CD4-positive, alpha-beta T cell treated with Interleukin-10 for 1 hour (primary cell): ENCODE measurements around the gene C10orf143.
"Not testable (repeated sequence)": the region's sequence is repeated elsewhere in the genome, so short reads cannot be mapped to it uniquely, and the experiment has no call there.

Source experiments
- DNase-seq: peaks from one replicate; pipeline ENCODE4 v3.0.0-alpha.2; 2020

The C10orf143 gene

DNA sequence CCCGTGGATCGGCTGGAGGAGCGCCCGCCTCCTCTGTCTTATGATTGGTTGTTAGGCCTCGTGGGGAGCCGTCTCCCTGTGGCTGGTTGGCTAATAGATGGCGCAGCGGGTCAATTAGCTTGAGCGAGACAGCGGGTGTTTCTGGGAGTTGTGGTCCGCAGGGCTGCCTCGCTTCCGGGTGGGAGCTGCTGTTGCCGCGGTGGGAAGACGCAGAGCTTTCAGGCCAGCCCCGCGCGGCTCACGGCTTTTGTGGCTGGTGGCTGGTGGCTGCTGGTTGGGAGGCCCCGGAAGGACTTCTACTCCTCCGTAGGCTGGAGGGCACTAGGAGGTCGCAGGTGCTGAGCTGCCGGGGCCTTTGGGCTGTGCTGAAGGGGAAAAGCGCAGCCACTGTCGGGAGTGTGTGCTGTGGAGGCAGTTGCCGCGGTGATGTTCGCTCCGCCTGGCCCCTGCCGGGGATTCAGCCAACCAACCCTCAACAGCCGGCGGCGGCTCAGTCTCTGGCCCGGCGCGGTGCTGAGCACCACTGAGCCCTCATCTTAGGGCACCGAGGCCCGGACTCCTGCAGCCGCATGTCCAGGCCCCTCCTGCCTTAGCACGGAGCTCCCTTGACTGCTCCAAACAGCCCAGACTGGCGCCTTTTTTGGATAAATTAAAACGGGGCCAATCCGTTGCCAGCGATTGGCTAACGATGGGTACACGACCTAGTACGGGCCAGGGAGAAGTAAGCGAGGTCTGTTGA is 652 bp upstream of the C10orf143 start:
- peak; percentile 97 for DNase-seq

DNA sequence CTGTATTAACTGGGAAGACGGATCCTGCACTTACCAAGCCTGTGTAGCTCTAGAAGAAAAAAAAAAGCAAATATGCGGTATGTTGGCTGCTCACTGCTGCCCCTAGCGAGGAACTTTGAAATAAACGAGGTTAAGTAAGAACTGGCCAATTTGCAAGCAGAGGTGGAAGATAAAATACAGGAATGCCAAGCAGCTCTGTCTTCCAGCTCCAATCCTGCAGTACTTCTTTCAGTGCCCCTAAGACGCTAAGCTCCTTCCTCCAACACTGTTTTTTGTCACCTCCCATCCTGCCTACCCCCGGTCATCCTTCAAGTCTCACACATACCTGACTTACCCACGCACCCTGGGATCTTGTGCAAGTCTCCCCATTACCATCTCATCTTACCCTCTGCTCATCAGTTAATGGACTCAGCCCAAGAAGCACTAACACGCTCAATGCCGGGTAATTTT is 809 bp downstream of the C10orf143 start:
- DNase-seq: peak; percentile 85

DNA sequence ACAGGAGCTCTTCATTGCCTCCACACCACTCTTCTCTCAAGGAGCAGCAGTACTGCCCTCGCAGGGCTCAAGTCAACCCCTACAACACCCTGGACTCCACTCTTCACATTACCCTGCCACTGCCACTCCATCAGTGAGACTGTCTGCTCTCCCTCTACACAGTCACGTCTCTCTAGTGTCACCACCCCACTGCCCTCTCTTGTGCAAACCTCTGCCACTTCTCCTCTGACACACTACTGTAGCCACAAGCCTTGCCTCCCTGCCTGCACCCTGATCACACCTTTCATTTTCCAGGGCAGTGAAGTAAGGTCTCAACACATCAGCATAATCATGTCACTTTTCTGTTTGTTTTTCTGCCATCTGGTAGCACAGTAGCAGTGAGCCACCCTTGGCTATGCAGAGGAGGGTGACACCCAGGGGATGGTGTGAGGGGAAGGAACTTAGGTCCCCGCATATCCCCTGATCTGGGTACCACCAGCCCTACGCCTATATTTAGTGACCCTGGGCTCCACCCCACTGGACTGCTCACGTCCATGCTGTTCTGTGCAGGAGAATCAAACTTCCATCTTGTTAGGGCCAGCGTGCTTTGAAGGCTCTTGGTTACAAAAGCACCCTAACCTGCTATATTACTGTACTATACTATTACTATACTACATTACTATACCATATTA is 1.6 kb downstream of the C10orf143 start:
- no peak for DNase-seq

DNA sequence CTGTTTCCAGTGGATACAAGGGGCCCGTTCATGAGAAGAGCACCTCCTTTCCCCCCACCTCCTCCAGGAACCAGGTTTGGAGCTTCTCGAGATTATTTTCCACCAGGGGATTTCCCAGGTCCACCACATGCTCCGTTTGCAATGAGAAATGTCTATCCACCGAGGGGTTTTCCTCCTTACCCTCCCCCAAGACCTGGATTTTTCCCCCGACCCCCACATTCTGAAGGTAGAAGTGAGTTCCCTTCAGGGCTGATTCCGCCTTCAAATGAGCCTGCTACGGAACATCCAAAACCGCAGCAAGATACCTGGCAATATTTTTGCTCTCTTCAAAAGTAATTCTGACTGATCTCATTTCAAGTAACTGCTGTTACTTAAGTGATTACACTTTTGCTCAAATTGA is 2.5 kb downstream of the C10orf143 start:
- DNase-seq: peak; percentile 16

DNA sequence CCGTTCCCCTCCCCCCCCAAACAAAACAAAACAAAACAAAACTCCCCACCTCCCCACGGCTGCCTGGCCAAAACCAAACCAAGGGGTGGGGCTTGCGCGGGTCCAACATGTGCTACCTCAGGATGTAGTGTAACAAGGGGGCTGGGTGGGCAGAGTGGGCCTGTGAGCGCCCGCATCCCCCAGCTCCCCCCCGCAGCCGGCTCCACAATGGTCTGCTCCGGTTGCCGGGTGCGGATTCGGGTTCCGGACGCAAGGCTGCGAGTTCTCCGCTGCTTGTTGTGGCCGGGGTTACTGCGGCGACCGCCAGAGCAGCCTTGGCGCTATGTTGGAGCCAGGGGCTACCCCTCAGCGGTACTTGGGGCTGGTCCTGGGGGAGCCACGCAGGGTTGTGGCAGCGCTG is 4.9 kb downstream of the C10orf143 start:
- DNase-seq: no peak

DNA sequence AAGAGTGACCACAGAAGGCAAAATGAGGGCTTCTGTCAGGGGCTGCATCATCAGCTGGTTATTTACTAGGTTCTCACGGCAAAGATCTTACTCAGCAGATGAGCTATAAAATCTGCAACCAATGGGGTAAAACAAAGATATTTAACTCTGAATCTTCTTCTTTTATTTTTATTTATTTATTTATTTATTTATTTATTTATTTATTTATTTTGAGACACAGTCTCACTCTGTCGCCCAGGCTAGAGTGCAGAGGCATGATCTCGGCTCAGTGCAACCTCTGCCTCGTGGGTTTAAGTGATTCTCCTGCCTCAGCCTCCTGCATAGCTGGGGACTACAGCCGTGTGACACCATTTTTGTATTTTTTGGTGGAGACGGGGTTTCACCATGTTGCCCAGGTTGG is 11.3 kb downstream of the C10orf143 start:
- no peak for DNase-seq

DNA sequence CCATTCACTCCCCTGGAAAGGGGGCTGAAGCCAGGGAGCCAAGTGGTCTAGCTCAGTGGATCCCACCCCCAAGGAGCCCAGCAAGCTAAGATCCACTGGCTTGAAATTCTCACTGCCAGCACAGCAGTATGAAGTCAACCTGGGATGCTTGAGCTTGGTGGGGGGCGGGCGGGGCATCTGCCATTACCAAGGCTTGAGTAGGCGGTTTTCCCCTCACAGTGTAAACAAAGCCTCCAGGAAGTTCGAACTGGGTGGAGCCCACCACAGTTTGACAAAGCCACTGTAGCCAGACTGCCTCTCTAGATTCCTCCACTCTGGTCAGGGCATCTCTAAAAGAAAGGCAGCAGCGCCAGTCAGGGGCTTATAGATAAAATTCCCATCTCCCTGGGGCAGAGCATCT is 20.1 kb downstream of the C10orf143 start:
- not testable (repeated sequence) for DNase-seq

DNA sequence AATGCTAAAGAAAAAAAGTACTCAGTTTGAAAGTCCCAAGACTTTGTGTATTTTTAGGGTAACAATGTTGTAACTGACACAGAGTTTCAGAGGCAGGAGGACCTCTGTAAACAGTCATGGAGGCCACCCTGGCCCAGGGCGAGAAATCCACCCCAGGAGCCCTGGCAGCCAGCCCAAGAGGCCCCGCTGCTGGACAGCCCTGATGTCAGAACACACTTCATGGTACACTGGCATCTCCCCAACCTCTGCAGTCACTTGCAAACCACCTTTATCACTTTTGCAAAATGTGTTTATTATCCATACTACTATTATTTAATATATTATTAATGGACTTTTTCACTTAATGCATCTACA is 30.2 kb downstream of the C10orf143 start:
- no peak for DNase-seq

DNA sequence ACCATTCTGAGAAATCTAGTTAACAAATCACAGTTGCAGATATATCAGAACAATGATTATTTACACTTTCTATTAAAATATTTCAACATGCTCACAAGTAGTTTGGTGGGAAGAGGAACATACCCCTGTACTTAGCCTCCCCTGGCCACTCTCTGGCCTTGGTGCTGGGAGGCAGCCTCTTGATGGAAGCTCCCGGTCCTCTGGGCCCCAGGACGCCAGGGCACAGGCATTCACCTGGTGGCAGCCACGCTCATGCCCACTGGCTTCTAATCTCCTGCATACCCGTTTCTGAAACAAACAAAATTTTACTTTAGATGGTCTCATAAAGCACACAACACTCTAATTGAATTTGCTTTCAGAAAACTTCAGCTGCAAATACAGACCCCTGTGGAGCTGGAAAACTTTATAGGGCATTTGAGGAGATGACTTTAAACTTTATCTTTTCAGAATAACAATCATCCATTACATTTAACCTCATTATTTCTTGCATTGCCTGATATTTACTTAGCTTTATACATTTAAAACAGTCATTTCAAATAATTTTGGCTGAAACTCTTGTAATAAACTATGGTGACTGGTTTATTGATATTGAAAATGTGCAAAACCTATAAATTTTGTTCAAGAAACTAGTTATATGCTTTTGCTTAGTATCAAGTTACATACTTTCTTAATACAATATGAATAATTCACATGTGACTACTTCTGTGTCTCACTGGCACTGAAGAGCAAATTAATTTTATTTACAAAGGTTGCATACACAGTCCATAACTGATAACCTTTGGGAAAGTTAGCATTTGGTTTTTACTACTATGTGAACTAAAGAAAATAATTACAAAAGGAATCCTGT is 30.8 kb downstream of the C10orf143 start:
- no peak for DNase-seq

DNA sequence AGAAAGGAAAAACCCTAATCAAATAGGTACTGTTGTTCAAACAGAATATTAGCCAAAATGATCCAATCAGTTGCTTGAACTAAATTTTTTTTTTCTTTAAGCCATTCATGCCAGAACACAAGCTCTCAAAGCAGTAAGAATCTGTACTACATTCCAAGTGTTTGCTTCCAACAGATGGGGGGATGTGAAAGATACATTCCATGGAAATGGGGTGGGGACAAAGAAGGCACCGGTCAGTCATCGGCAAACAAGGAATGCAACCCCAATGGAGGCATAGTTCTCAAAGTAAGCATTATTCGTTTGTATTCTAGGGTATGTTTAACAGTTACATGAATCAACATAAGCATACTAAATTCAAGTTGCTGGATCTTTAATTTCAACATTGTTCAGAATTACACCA is 32.5 kb downstream of the C10orf143 start:
- no peak for DNase-seq

DNA sequence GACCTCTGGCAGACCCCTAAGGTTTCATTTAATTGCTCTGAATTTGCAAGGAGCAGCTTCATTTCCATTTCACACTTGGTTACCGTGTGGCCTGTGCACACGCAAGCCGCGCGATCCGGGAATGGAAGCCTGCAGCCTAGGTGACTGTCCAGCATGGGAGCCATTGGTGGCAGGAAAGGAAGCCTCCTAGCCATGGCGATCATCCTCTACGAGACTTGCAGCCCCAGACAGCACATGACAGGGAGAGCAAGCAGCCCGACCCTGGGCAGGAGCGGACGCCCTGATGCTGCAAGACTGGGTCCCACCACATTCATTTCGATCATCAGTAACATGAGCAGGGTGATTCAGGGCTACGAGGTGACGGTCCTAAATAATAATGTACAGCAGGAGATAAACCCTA is 33.9 kb downstream of the C10orf143 start:
- no peak for DNase-seq

DNA sequence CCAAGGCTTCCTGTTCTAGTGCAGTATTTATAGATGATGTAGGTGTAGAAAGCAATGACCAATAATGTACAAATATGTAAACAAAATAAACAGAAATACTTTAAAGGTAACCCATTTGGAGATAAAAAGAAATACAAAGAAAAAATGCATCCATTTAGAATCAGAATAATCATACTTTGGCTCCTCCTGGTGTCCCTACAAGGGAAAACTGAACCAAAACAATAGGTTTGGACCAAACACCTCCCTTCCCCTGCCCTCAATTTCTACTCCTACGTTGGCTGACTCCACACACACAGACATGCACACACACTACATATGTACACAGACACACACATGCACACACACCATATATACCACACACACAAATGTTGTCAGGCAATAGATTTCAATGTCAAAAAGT is 36.0 kb downstream of the C10orf143 start:
- no peak for DNase-seq

DNA sequence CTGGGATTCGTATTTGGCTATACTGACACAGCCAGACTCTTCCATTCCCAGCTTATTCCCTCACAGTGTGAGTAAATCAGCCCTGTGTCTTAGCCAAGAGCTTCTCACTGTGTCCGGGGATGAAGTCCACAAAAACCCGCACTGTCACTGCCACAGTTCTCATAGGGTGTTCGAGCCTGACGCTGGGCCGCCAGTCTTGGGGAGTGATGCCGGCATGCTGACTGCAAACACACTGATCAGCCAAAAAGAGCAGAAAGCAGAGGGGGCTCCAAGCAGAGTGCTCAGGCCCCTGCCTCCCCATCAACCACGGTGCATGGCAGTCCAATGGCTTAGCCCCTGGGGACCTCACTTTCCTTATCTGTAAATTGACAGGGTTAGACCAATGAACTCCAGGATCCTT is 36.7 kb downstream of the C10orf143 start:
- DNase-seq: no peak

DNA sequence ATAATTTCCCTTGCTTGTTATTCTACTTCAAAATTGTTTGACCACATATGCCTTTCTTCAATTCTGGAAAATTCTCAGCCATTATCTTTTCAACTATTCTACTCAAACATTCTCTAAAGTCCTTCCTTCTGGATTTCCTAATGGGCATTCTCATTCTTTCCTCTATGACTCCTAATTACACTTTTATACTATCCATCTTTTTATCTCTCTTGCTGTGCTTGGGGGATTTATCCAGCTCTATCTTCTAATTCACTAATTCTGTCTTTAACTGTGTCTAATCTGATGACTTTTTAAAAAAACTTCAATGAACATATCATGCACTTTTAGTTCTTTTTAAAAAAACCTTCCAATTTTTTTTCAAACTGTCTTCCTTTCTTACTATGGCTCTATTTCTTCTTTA is 38.4 kb downstream of the C10orf143 start:
- no peak for DNase-seq

DNA sequence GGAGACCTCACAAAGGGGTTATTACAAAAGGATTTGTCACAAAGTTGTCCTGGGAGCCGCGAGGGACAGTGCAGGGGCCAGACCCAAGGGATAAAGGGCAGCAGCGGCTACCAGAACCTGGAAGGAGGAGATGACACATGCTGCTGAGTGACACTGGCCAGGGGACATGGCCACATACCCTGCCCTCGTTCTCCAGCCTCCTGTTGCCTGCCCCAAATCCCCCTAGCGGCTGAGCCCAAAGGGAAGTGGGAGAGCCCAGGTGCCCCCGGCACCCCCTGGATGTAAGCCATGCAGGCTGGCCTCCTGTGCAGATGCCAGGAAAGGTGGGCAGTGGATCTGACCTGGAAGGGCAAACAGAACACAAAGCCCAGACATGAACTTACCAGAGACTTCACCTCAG is 42.7 kb downstream of the C10orf143 start:
- DNase-seq: no peak

DNA sequence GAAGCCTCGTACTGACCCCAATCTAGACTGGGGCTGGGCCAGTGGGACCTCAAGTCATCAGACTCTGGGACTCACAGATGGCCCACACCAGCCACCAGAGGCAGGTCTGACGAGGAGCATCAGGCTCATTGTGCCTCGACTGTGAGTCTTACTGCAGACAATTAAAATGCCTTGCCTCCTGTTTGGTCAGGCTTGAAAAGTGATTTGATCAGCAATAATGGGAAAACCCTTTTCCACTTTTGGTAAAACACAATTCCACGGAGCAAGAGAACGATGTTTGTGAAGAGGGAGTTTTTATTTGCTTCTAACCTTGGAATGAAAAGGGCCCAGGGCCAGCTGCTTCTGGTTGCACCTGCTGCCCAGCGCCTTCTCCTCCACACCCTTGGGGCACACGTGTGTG is 43.9 kb downstream of the C10orf143 start:
- DNase-seq: no peak

DNA sequence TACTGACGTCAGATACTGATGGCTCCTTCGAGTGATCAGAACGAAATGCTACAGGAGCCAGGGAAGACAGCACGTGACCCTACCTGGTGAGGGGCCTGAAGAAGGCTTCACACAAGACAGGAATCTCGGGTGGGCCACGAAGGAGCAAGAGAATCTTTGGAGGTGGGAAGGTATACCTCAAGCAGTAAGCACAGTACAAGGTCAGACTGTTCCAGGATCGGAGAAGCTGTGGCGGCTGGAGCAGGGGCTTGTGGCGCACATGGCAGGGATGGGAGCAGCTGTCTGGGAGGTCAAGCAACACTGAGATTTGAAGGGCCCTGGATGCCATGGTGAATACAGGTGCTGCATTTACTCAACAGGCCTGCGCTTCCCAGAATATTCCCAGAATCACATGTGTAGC is 45.4 kb downstream of the C10orf143 start:
- no peak for DNase-seq

DNA sequence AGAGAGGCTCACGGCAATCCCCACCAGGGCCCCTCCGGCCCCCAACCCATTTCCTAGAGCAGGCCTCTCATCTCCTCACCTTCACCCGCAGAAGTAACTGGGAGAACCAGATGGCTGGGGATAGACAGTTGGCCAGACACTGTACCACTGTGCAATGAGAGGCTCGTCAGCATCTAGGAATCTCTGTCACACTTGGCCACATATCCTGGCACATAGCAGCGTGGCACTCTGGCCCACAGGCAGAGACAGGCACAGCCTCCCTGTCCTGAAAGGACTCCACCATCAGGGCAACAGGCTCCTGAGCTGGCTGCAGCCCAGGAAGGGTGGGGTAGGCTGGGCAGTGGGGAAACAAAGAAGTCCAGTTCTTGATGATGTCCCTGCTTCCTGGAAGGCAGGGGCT is 45.8 kb downstream of the C10orf143 start:
- DNase-seq: no peak

DNA sequence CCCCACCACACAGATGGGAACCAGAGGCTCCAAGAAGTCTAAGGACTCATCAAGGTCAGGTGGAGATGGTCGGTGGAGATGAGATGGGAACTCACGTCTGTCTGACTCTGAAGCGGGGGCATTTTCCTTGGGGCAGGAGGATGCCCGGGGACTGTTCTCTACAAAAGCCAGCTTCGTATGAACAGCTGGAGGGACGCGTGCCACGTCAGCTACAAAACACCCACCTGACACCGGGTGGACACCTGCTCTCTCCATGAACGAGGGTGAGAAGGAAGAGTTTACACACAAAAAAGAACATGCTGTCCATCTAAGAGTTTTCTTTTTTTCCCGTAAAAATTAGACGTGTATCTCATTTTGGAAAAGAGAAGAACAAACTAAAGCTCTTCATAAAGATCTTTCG is 47.7 kb downstream of the C10orf143 start:
- no peak for DNase-seq

DNA sequence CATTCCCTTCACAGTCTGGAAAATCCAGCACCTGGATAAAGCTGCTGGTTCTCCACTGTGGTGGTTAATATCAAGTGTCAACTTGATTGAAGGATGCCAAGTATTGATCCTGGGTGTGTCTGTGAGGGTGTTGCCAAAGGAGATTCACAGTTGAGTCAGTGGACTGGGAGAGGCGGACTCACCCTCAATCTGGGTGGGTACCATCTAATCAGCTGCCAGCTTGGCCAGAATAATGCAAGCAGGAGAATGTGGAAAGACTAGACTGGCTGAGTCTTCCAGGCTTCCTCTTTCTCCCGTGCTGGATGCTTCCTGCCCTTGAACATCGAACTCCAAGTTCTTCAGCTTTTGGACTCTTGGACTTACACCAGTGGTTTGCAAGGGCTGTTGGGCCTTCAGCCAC is 48.4 kb downstream of the C10orf143 start:
- DNase-seq: no peak

DNA sequence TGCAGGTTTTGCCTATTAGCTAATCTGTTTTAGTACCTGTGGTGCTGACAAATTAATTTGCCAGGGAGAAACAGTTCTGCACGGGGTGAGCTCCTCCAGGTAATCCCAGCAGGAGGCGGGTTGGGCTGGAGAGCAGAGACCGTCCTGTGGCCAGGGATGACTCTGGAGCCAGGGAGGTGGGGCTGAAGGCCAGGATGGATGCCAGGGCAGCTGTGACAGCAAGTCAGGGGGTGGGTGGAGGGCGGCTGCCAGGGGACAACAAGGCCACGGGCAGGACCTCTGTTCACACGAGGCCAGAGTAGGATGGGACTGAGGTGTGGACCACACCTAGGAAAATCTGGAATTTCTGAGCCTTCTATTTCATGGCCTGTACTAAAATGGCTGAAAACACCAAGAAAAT is 48.9 kb downstream of the C10orf143 start:
- DNase-seq: no peak

DNA sequence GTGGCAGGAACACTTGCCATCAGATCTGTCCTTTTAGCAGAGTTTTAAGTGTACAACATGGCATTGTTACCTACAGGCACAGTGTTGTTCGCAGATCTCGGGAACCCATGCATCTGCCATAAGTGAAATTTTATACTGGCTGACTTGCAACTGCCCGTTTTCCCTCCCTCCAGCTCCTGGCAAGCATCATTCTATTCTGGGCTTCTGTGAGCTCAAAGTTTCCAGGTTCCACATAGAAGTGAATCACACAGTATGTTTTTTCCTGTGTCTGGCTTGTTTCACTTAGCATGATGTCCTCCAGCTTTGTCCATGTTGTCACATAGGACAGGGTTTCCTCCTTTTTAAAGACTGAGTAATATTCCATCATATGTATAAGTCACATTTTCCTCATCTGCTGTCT is 56.6 kb downstream of the C10orf143 start:
- DNase-seq: no peak

DNA sequence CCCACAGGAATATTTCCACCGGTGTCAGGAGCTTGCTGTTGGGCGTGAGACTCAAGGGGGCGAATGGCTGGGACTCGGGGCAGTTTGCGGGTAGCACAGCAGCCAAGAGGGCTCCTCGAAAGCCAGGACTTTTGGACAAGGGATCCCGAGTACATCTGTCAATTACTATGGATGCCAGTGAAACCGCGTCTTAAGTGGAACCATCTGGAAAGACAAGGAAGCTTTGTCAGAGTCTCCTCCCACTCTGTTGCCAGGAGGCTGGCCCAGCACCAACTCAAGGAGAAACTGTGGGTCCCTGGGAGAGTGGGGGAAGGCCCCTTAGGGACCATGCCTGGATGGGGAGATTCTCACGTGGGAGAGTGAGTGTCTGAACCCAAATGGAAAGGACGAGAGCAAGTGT is 57.1 kb downstream of the C10orf143 start:
- DNase-seq: no peak

DNA sequence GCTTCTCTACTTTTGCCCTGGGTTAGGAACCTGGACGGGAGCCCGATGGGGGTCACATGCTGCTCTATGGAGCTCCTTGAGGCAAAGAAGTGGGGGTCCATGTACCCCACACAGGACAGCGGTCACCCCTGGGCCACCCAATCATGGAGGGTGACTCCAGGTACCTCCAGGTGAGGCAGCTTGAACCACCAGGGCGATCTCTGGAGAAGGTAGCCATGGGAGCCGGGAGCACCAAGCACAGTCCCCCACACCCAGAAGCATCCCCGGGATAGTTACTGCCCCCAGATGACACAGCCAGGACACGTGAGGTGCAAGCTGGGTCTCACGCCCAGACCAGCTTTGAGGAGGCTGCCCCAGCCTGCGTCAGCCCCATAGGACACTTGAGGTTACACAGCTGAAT is 58.4 kb downstream of the C10orf143 start:
- no peak for DNase-seq
